ENCODE results near the gene MTA3. TPM values are rescaled to one million over a fixed set of nuclear protein-coding genes. Genes with fewer than 3 reads are reported as not detected.
"Not testable (repeated sequence)": the region's sequence is repeated elsewhere in the genome, so short reads cannot be mapped to it uniquely, and the experiment has no call there.

Gene MTA3
- total RNA-seq, 2 donors from 2014 or later, result 22.7 to 30.9 TPM

- ATAC-seq (replicated peaks), result no peak
- Mint-ChIP-seq H3K27ac (no peak overlapping the region), H3K4me1 (no peaks in the 10 kb centered on the region), H3K4me3 (no peak overlapping the region), H3K9me3 (no peaks in the 10 kb centered on the region), H3K27me3 (no peaks in the 10 kb centered on the region), H3K36me3 (ENCODE audit: low read depth) (no peaks in the 10 kb centered on the region)
Observed at GRCh38 chr2:42557306-42557705, 11.1 kb upstream of the MTA3 start.

GRCh38 chr2:42558827-42559226 is 9.6 kb upstream of the MTA3 start:
- Mint-ChIP-seq H3K27ac (no peak overlapping the region), H3K9me3 (no peaks in the 10 kb centered on the region), H3K36me3 (ENCODE audit: low read depth) (no peaks in the 10 kb centered on the region), H3K4me3 (no peak overlapping the region), H3K4me1 (no peaks in the 10 kb centered on the region), H3K27me3 (no peaks in the 10 kb centered on the region)
- no peak for ATAC-seq (replicated peaks)

- H3K27me3 Mint-ChIP-seq; H3K4me3 Mint-ChIP-seq; H3K36me3 Mint-ChIP-seq (ENCODE audit: low read depth); H3K4me1 Mint-ChIP-seq; H3K9me3 Mint-ChIP-seq; H3K27ac Mint-ChIP-seq; ATAC-seq (replicated peaks): not testable (repeated sequence)
Observed at GRCh38 chr2:42560133-42560532, 8.3 kb upstream of the MTA3 start.

- H3K27ac Mint-ChIP-seq, result peak overlapping the region; percentile 68
- H3K4me1 Mint-ChIP-seq, result no peaks in the 10 kb centered on the region
- ATAC-seq (replicated peaks), result no peak
Observed at GRCh38 chr2:42560899-42561298, 7.5 kb upstream of the MTA3 start.

GRCh38 chr2:42562474-42563144 is 5.8 kb upstream of the MTA3 start:
- ATAC-seq (replicated peaks), result no peak
- H3K27me3 Mint-ChIP-seq, result no peaks in the 10 kb centered on the region
- H3K4me3 Mint-ChIP-seq, result no peak overlapping the region
- no peak overlapping the region for H3K27ac Mint-ChIP-seq
- H3K4me1 Mint-ChIP-seq, result no peaks in the 10 kb centered on the region
- H3K36me3 Mint-ChIP-seq (ENCODE audit: low read depth), result no peaks in the 10 kb centered on the region
- H3K9me3 Mint-ChIP-seq, result no peaks in the 10 kb centered on the region

More at GRCh38 chr2:42560899-42561298, 7.5 kb upstream of the MTA3 start:
- Mint-ChIP-seq H3K9me3 (no peaks in the 10 kb centered on the region), H3K36me3 (ENCODE audit: low read depth) (no peaks in the 10 kb centered on the region), H3K4me3 (no peak overlapping the region), H3K27me3 (no peaks in the 10 kb centered on the region)

GRCh38 chr2:42566025-42566424 is 2.4 kb upstream of the MTA3 start:
- no peaks in the 10 kb centered on the region for H3K9me3 Mint-ChIP-seq
- ATAC-seq (replicated peaks), result no peak
- no peak overlapping the region for H3K4me3 Mint-ChIP-seq
- peak overlapping the region; percentile 49 for H3K27ac Mint-ChIP-seq
- H3K4me1 Mint-ChIP-seq, result peaks cover 10% of the 10 kb centered on the region
- H3K27me3 Mint-ChIP-seq, result no peaks in the 10 kb centered on the region
- peaks cover 10% of the 10 kb centered on the region for H3K36me3 Mint-ChIP-seq (ENCODE audit: low read depth)

- Mint-ChIP-seq H3K4me1 (peaks cover 10% of the 10 kb centered on the region), H3K4me3 (peak overlapping the region; percentile 55), H3K27ac (peak overlapping the region; percentile 56), H3K9me3 (no peaks in the 10 kb centered on the region), H3K27me3 (no peaks in the 10 kb centered on the region), H3K36me3 (ENCODE audit: low read depth) (peaks cover 10% of the 10 kb centered on the region)
- ATAC-seq (replicated peaks), result no peak
Observed at GRCh38 chr2:42566837-42567321, 1.6 kb upstream of the MTA3 start.

GRCh38 chr2:42567364-42567763 is 1.1 kb upstream of the MTA3 start:
- Mint-ChIP-seq H3K4me3 (peak overlapping the region; percentile 55), H3K27ac (peak overlapping the region; percentile 56), H3K36me3 (ENCODE audit: low read depth) (peaks cover 10% of the 10 kb centered on the region), H3K4me1 (peaks cover 10% of the 10 kb centered on the region), H3K9me3 (no peaks in the 10 kb centered on the region), H3K27me3 (no peaks in the 10 kb centered on the region)
- no peak for ATAC-seq (replicated peaks)

- no peak for ATAC-seq (replicated peaks)
- Mint-ChIP-seq H3K27ac (peak overlapping the region; percentile 56), H3K36me3 (ENCODE audit: low read depth) (peaks cover 13% of the 10 kb centered on the region), H3K4me1 (peaks cover 10% of the 10 kb centered on the region), H3K4me3 (peak overlapping the region; percentile 55), H3K9me3 (no peaks in the 10 kb centered on the region), H3K27me3 (no peaks in the 10 kb centered on the region)
Observed at GRCh38 chr2:42567806-42568400, 529 bp upstream of the MTA3 start.

- H3K4me3 Mint-ChIP-seq, result peak overlapping the region; percentile 86
- peak overlapping the region; percentile 93 for H3K27ac Mint-ChIP-seq
- peaks cover 17% of the 10 kb centered on the region for H3K36me3 Mint-ChIP-seq (ENCODE audit: low read depth)
- H3K9me3 Mint-ChIP-seq, result no peaks in the 10 kb centered on the region
- ATAC-seq (replicated peaks), result peak; percentile 57
- peaks cover 10% of the 10 kb centered on the region for H3K4me1 Mint-ChIP-seq
- H3K27me3 Mint-ChIP-seq, result no peaks in the 10 kb centered on the region
Observed at GRCh38 chr2:42569116-42569711, 782 bp downstream of the MTA3 start.

GRCh38 chr2:42569883-42570282 is 1.5 kb downstream of the MTA3 start:
- no peak for ATAC-seq (replicated peaks)
- Mint-ChIP-seq H3K4me3 (peak overlapping the region; percentile 86), H3K27me3 (no peaks in the 10 kb centered on the region), H3K36me3 (ENCODE audit: low read depth) (peaks cover 22% of the 10 kb centered on the region), H3K27ac (peak overlapping the region; percentile 93), H3K4me1 (peaks cover 11% of the 10 kb centered on the region), H3K9me3 (no peaks in the 10 kb centered on the region)

- H3K4me3 Mint-ChIP-seq, result no peak overlapping the region
- H3K4me1 Mint-ChIP-seq, result peaks cover 23% of the 10 kb centered on the region
- peaks cover 39% of the 10 kb centered on the region for H3K36me3 Mint-ChIP-seq (ENCODE audit: low read depth)
- no peaks in the 10 kb centered on the region for H3K9me3 Mint-ChIP-seq
- no peak for ATAC-seq (replicated peaks)
- H3K27me3 Mint-ChIP-seq, result no peaks in the 10 kb centered on the region
- H3K27ac Mint-ChIP-seq, result no peak overlapping the region
Observed at GRCh38 chr2:42572297-42573081, 4.1 kb downstream of the MTA3 start.

- ATAC-seq (replicated peaks), result no peak
- Mint-ChIP-seq H3K9me3 (no peaks in the 10 kb centered on the region), H3K36me3 (ENCODE audit: low read depth) (peaks cover 43% of the 10 kb centered on the region), H3K27me3 (no peaks in the 10 kb centered on the region), H3K4me3 (no peak overlapping the region), H3K27ac (no peak overlapping the region), H3K4me1 (peaks cover 23% of the 10 kb centered on the region)
Observed at GRCh38 chr2:42573256-42573655, 4.8 kb downstream of the MTA3 start.

- no peaks in the 10 kb centered on the region for H3K9me3 Mint-ChIP-seq
- H3K27me3 Mint-ChIP-seq, result no peaks in the 10 kb centered on the region
- H3K36me3 Mint-ChIP-seq (ENCODE audit: low read depth), result peaks cover 53% of the 10 kb centered on the region
- peaks cover 13% of the 10 kb centered on the region for H3K4me1 Mint-ChIP-seq
- peak overlapping the region; percentile 13 for H3K27ac Mint-ChIP-seq
- ATAC-seq (replicated peaks), result no peak
- no peak overlapping the region for H3K4me3 Mint-ChIP-seq
Observed at GRCh38 chr2:42575458-42576064, 7.1 kb downstream of the MTA3 start.
